Stomach (tissue), 9 donors: ENCODE results near the gene TSPAN17. TPM values are rescaled to one million over a fixed set of nuclear protein-coding genes. Genes with fewer than 3 reads are reported as not detected.

Experiments used
- DNase-seq, 2 donors: peaks; one replicate each; pipeline versions ENCODE4 v3.0.0 to v3.0.0-alpha.2; 2013 to 2019
- H3K27ac ChIP-seq, 5 donors: fragments of 200-600 bp in 4 of 5; sonication (generic) in 4 of 5; one replicate each; pipeline ENCODE4 v1.5.1; 2013 to 2019; ENCODE audit warnings: mild to moderate bottlenecking in 1 of 5, moderate library complexity in 1 of 5
- H3K27me3 ChIP-seq, 3 donors: fragments of 200-600 bp; sonication (generic); one replicate each; pipeline ENCODE4 v1.5.1; 2017 to 2019; ENCODE audit warnings: mixed run types in 1 of 3
- H3K36me3 ChIP-seq, 4 donors: fragments of 200-600 bp; sonication (generic); 1 replicate in 3 of 4; 2 replicates in 1 of 4; pipeline ENCODE4 v1.5.1; 2016 to 2019
- H3K4me1 ChIP-seq, 4 donors: fragments of 200-600 bp; sonication (generic); one replicate each; pipeline ENCODE4 v1.5.1; 2016 to 2019
- H3K4me3 ChIP-seq, 4 donors: fragments of 200-600 bp; sonication (generic) in 3 of 4; one replicate each; pipeline ENCODE4 v1.5.1; 2016 to 2019; ENCODE audit warnings: mild to moderate bottlenecking in 1 of 4
- H3K9me3 ChIP-seq, 4 donors: fragments of 200-600 bp; sonication (generic); one replicate each; pipeline ENCODE4 v1.5.1; 2016 to 2019
- CTCF ChIP-seq, 7 experiments: fragments of 450-650 bp in 4 of 7; fragments of 200-600 bp in 3 of 7; sonication (generic) in 3 of 7; IDR thresholded peaks; one replicate each; pipeline ENCODE4 v1.5.1; 2016 to 2019; ENCODE audit warnings: antibody characterized with exemption in 7 of 7, control low read depth in 2 of 7, mild to moderate bottlenecking in 1 of 7
- EP300 ChIP-seq: sonication (generic); formaldehyde crosslinking; IDR thresholded peaks from one replicate; pipeline ENCODE4 v1.6.1; 2017; ENCODE audit warnings: antibody characterized with exemption
- POLR2A ChIP-seq, 4 donors: fragments of 450-650 bp; IDR thresholded peaks; one replicate each; pipeline ENCODE4 v1.6.1; 2016; ENCODE audit warnings: antibody characterized with exemption in 4 of 4, control low read depth in 2 of 4, mild to moderate bottlenecking in 1 of 4, moderate library complexity in 1 of 4
- POLR2AphosphoS5 ChIP-seq, 3 donors: sonication (generic); formaldehyde crosslinking; IDR thresholded peaks; one replicate each; pipeline ENCODE4 v1.6.1; 2016; ENCODE audit warnings: antibody characterized with exemption in 3 of 3
- WGBS, 5 donors: extraction: QIAGEN DNeasy Blood & Tissue Kit in 3 of 5; methylation state at CpG; one replicate each; pipeline versions ENCODE4 v1.1.5 to v1.1.7; 2013 to 2018; 5-methylcytosine and 5-hydroxymethylcytosine counted together
- intact Hi-C: fragments of 100-400 bp; cut with DNase I; formaldehyde crosslinking; loops from one replicate; pipeline ENCODE4 v1.15.1; 2023; ENCODE audit warnings: low total_unique reads
- polyA plus RNA-seq, 3 donors: library from polyadenylated mRNA; stranded (reverse); fragments of 200-250 nt; gene quantifications; one replicate each; pipeline ENCODE4 v1.2.3, GENCODE V29; 2013
- total RNA-seq, 5 donors: library from RNA; depleted of rRNA; stranded (reverse); fragments of >200 nt; gene quantifications; one replicate each; pipeline versions ENCODE4 v1.1.0 to v1.2.3, GENCODE V29; 2014 to 2016
- donor health status: healthy with polysubstance abuse.
- donor health status: Bipolar disorder and iron deficiency.
- donor health status: healthy.

Gene TSPAN17
- total and polyA plus RNA-seq, 8 donors = 2.3 to 79.9 (median 21.7) TPM

GRCh38 chr5:176644878-176645670 lies 2.2 kb upstream of the TSPAN17 start:
- TF ChIP-seq CTCF (IDR thresholded peaks at IDR 0.05) (no peak), POLR2A (IDR thresholded peaks at IDR 0.05) (no peak), EP300 (no peak), POLR2AphosphoS5 (IDR thresholded peaks at IDR 0.05) (no peak)
- no peaks in the 10 kb centered on the region for H3K27me3 ChIP-seq
- 88 to 95% (median 93%) methylated on average over 21 to 22 of the region's 22 CpGs for WGBS, 5 donors
- H3K36me3 ChIP-seq = no peaks in the 10 kb centered on the region
- intact Hi-C loops = no loop called here
- H3K9me3 ChIP-seq = no peaks in the 10 kb centered on the region
- no peak for DNase-seq
- H3K4me1 ChIP-seq = peaks cover 14 to 30% (median 26%) of the 10 kb centered on the region in 4 donors
- H3K27ac ChIP-seq = no peak overlapping the region
- H3K4me3 ChIP-seq = no peak overlapping the region

- peak overlapping the region in 3 of 4 donors; percentile 82 for H3K4me3 ChIP-seq
These were observed 1.1 kb upstream of the TSPAN17 start for GRCh38 chr5:176646049-176646706.

GRCh38 chr5:176646707-176647029 lies 616 bp upstream of the TSPAN17 start:
- TF ChIP-seq CTCF (IDR thresholded peaks at IDR 0.05) = no peak
- no peak for TF ChIP-seq POLR2A (IDR thresholded peaks at IDR 0.05)
- TF ChIP-seq EP300 = no peak
- no peak for TF ChIP-seq POLR2AphosphoS5 (IDR thresholded peaks at IDR 0.05)
- H3K27ac ChIP-seq = peak overlapping the region; percentile 64 to 89 (median 85)
- intact Hi-C loops = no loop called here
- no peaks in the 10 kb centered on the region for H3K9me3 ChIP-seq
- no peaks in the 10 kb centered on the region for H3K36me3 ChIP-seq
- DNase-seq = no peak
- peak overlapping the region; percentile 70 to 82 (median 82) for H3K4me3 ChIP-seq
- H3K4me1 ChIP-seq = peaks cover 14 to 46% (median 26%) of the 10 kb centered on the region in 4 donors
- WGBS, 5 donors = 16 to 34% (median 24%) methylated on average over 7 to 11 of the region's 11 CpGs
- H3K27me3 ChIP-seq = no peaks in the 10 kb centered on the region

More at GRCh38 chr5:176646049-176646706, 1.1 kb upstream of the TSPAN17 start:
- TF ChIP-seq POLR2AphosphoS5 (IDR thresholded peaks at IDR 0.05) = no peak
- TF ChIP-seq CTCF (IDR thresholded peaks at IDR 0.05) = no peak
- no peak for TF ChIP-seq EP300
- no peak for TF ChIP-seq POLR2A (IDR thresholded peaks at IDR 0.05)
- intact Hi-C loops = no loop called here
- no peaks in the 10 kb centered on the region for H3K9me3 ChIP-seq
- peaks cover 14 to 41% (median 26%) of the 10 kb centered on the region in 4 donors for H3K4me1 ChIP-seq
- no peaks in the 10 kb centered on the region for H3K27me3 ChIP-seq
- DNase-seq = no peak
- H3K27ac ChIP-seq = peak overlapping the region in 4 of 5 donors; percentile 64 to 89 (median 86)
- no peaks in the 10 kb centered on the region for H3K36me3 ChIP-seq
- 90 to 95% (median 91%) methylated on average over 7 of the region's 7 CpGs for WGBS, 5 donors

GRCh38 chr5:176647843-176648473 lies 674 bp downstream of the TSPAN17 start:
- H3K4me1 ChIP-seq = peaks cover 16 to 52% (median 26%) of the 10 kb centered on the region in 4 donors
- 2 to 13% (median 9%) methylated on average over 3 to 20 of the region's 20 CpGs for WGBS, 5 donors
- peak; percentile 79 to 86 for DNase-seq
- H3K27me3 ChIP-seq = no peaks in the 10 kb centered on the region
- TF ChIP-seq EP300 (no peak), CTCF (IDR thresholded peaks at IDR 0.05) (no peak), POLR2A (IDR thresholded peaks at IDR 0.05) (no peak), POLR2AphosphoS5 (IDR thresholded peaks at IDR 0.05) (no peak)
- H3K9me3 ChIP-seq = no peaks in the 10 kb centered on the region
- H3K36me3 ChIP-seq = peaks cover 0 to 10% (median 7%) of the 10 kb centered on the region in 4 donors
- intact Hi-C loops = no loop called here
- peak overlapping the region; percentile 70 to 82 (median 82) for H3K4me3 ChIP-seq
- H3K27ac ChIP-seq = peak overlapping the region; percentile 76 to 89 (median 85)
